Putamen (tissue), 1 donor: ENCODE results near the gene UBXN1.
A peak's percentile ranks its signal among the peaks of the same experiment; 100 is the strongest.
"Not testable (repeated sequence)": the region's sequence is repeated elsewhere in the genome, so short reads cannot be mapped to it uniquely, and the experiment has no call there.

ENCODE experiments used
- DNase-seq: peaks from one replicate; pipeline ENCODE4 v3.0.0-alpha.2; 2016; ENCODE audit warnings: low spot score

The UBXN1 gene

GRCh38 chr11:62708392-62708791 lies 29.5 kb upstream of the UBXN1 start:
- no peak for DNase-seq

- peak; percentile 87 for DNase-seq
Measured at GRCh38 chr11:62707277-62707861, 28.5 kb upstream of the UBXN1 start, which contains the start of the genes BSCL2 and GNG3. Gene BSCL2 (minus strand): TSS chr11:62707424. CDS start chr11:62707195, 229 bp downstream. Gene GNG3 (plus strand): TSS chr11:62707676. CDS start chr11:62708296, 620 bp downstream.

- DNase-seq, result no peak
Measured at GRCh38 chr11:62706850-62707247, 28.0 kb upstream of the UBXN1 start.

- peak; percentile 95 for DNase-seq
Measured at GRCh38 chr11:62705880-62706849, 27.3 kb upstream of the UBXN1 start.

DNA sequence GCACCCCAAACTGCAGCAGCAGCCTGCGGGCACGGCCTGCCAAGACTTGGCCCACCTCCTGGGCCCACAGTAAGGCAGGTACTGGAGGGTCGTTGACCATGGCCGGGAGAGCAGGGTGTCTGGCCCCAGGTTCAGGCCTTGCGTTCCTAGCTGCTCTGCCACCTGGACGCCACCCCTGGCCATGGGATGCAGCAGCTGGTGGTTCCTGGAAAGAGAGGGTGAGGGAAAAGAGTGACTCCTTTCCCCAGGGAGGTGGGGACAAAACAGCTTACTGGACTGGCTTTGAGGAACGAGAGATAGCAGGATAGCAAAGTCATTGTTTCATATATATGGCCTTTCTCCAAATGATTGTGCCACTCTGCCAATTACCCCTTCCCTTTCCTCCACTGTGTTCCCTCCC lies 26.5 kb upstream of the UBXN1 start:
- no peak for DNase-seq

- DNase-seq, result not testable (repeated sequence)
Measured at GRCh38 chr11:62703921-62704320, 25.0 kb upstream of the UBXN1 start.

- no peak for DNase-seq
Measured at GRCh38 chr11:62702246-62702645, 23.4 kb upstream of the UBXN1 start.

DNA sequence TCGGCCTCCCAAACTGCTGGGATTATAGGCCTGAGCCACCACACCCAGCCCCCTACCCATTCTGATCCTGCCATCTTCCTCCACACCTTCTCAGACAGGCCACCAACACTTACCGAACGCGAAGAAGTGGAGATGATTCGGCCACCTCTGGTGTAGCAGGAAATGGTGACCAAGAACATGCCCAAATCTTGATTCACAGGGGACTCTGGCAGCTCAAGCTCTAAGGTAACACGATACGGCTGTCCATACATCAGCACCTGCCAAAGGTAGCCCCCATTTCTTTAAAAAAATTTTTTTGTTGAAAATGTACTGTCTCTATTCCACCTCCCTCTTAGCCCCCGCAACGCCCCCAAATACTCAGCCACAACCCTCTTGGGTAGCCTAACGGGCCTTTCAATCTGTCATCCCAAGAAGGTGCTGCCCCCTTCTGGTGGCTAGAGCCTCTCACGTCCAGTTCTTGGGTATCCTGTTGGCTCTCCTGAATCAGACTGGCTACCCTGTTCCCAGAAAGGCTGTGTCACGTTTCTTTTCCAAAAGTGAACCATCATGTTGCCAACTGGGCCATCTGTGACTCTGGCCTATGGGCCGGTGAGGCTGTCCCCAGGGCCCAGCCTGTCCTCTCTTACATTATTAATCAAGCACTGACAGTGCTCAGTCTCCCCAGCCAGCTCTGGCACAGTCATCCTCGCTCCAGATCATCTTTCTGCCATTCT lies 15.7 kb upstream of the UBXN1 start:
- peak; percentile 64 for DNase-seq

DNA sequence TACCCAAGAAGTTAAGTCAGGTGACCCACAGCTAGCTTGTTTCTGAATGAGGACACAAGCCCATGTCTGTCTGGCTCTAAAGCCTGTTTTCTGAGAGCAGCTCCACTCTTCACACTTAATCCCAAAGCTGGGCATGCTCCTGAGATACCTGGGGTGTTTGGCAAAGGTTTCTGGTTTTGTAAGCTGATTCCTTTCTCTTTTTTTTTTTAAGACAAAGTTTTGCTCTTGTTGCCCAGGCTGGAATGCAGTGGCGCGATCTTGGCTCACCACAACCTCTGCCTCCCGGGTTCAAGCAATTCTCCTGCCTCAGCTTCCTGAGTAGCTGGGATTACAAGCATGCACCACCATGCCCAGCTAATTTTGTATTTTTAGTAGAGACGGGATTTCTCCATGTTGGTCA lies 14.8 kb upstream of the UBXN1 start:
- DNase-seq, result not testable (repeated sequence)

DNA sequence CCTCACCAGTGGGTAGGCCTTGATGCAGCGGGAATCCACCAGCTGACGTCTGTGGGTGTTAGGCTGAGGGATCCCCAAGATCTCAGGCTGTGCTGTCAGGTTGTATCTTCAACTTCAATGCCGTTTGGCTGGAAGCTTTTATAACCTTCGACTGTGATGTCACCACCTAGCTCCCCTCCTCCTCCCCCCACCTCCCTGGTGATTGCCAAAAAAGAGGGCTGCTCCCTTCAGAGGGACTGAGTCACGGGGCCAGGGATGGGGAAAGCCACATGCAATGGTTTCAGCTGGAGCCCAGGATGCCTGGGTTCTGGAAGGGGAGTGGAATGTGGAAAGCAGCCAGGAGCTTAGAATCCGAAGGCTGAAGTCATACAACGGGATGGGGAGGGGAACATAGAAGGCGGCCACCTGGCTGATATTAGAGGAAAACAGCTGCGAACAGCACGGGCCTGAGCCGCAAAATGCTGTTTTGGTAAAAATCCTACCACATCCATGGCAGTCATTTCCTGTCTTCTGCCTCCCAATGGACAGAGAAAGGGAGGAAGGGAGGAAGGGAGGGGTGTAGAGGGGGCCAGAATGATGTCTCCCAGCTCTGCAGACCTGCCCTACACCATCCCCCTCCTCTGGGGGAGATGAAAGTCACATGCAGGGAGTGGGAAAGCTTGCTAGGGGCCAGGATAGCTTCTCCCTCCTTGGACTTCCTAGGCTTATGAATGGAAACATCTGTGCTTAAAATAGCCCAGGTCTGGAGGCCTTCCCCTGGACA lies 10.7 kb upstream of the UBXN1 start, which contains the start of gene LRRN4CL:
LRRN4CL (minus strand) TSS at position 110 of the 763 bp plus-strand sequence. CDS start 1,022 bp downstream, outside the sequence.
- DNase-seq, result peak; percentile 73

DNA sequence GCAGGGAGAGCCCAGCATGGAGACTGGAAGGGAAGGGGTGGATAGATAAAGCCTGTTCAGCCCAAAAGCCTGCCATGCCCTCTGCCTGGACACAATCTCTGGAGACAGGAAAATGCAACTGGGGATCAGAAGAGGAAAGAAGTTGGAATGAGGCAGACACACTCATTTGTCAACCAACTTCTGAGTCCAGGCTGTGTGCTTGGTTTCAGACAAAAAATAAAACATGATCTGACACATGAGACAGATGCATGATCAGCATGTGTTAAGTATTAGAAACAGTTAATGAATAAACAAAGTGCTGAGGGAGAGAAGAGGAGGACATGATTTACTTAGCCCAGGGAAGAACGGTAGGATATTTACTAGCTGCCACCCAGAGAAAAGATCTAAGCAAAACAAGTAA lies 9.6 kb upstream of the UBXN1 start:
- no peak for DNase-seq

DNA sequence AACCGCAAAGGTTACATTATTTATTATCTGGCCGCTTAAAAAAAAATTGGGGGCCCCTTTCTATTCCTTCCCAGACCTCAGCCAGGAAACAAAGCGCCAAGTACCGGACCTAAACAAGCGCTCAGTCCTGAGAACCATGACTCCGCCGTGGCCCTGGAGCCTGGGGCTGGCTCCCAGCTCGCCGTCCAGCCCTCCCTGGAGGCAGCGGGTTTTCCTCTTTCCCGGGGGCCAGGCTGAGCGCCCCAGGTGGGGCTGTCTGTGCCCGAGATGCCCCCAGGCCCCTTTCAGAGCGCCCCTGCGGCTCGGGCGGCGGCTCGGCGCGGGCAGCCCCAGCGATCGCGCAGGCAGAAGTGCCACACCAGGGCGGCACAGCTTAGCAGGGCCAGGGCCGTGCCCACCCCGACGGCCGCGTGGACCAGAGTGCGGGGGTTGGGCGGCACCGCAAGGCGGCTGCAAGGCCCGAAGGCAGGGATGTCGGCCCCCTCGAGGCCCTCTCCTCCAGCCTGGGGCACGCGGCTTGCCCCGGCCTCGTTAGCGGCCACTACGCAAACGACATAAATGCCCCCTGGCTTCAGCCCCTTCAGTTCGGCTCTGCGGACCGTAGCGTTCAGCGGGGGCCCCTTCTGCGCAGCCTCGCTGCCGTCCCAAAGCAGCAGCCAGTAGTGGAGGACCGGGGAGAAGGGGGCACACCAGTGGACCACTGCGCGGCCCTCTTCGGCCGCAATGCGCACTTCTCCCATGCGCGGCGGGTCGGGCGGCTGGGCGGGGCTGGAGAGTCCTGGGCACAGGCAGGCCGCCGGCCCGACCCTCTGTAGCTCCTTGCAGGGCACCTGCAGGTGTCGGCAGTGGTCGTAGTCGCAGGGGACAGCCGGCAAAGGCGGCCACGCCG lies 8.9 kb upstream of the UBXN1 start:
- no peak for DNase-seq

DNA sequence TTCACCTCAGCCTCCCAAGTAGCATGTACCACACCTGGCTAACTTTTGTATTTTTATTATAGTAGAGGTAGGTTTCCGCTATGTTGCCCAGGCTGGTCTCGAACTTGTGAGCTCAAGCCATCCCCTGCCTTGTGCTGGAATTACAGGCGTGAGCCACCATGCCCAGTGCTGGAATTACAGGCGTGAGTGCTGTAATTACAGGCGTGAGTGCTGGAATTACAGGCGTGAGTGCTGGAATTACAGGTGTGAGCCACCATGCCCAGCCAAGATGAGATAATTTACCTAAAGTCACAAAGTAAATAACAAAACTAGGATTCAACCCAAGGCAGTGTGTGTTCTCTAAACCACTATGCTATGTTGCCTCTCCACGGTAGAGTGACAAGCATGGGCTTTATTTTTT lies 3.6 kb upstream of the UBXN1 start:
- no peak for DNase-seq

DNA sequence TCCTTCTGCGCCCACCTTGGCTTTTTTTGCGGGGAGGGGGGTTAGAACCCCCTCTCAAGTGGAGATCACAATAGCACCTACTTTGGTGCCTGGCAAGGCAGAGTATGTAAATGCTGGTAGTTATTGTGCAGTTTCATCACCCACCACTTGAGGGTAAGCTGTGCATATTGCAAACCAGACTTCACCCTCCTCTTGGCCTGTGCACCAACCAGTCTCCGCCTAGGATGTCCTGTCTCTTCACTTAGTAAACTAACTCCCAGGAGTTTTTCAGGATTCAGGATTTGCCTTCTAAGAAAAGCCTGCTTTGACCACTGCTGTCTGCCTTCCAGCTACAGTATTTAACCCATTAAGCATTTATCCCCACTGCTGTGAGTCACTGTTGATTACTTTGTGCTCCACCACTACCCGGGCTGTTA lies 2.0 kb upstream of the UBXN1 start:
- DNase-seq, result no peak

DNA sequence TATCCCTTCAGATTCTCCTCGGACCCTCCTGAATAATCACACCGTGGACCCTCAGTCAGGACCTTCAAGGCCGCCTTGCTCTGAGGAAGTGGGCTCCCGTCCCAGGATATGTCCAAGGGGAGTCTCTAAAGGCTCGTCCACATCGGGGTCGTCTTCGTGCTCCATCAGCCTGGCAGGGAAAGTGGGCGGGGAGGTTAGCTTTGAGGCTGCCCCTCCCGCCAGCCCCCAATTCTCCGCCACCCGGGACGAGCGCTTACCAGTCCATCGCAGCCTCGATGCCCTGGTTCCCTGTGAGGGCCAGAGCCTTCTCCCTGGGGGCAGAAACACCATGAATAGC lies 472 bp downstream of the UBXN1 start:
- DNase-seq, result no peak

DNA sequence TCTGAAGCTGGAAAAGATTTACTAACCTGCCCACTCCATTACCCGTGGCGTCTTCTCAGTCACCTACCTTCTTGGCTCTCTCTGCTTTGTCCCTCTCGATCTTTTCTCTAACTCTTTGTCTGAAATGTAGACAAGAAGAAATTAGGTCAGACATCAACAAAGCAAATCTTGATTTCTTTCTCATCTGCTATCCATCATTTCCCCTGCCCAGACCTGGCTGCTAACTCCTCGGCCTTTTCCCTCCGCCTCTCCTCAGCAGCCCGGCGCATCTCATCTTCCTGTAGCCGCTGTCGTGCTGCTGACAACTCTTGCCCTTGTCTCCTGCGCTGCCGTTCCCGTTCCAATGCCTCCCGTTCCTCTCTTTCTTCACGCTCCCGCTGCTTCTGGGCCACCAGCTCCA lies 1.2 kb downstream of the UBXN1 start:
- DNase-seq, result no peak

GRCh38 chr11:62677156-62677555 lies 1.7 kb downstream of the UBXN1 start:
- no peak for DNase-seq

GRCh38 chr11:62676698-62677097 lies 2.2 kb downstream of the UBXN1 start:
- no peak for DNase-seq

GRCh38 chr11:62675415-62675814 lies 3.5 kb downstream of the UBXN1 start:
- DNase-seq, result not testable (repeated sequence)

DNA sequence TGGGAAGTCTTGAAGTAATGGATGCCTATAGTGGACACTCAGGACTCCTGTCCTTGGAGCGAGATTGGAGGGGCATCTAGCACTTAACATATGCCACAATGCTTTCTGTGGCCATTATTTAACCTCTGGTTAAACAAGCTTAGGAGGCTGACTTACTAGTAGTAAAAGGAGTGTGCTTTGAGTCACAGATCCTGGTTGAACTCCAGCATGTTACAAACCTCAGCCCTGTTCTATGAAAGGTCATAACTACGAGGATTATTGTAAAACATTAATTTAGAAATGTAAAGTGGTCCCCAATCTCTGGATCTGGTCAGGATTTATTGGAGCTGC lies 5.7 kb downstream of the UBXN1 start:
- no peak for DNase-seq
